ENCODE data around the gene NUAK2.

Gene NUAK2

GRCh38 chr1:205270764-205271163 lies 50.8 kb downstream of the NUAK2 start:
- DNase-seq = no peak

GRCh38 chr1:205270271-205270670 lies 51.3 kb downstream of the NUAK2 start:
- no peak for DNase-seq

GRCh38 chr1:205269711-205270110 lies 51.8 kb downstream of the NUAK2 start:
- DNase-seq = no peak

- DNase-seq = no peak
Measured at GRCh38 chr1:205268846-205269680, 52.5 kb downstream of the NUAK2 start.

DNA sequence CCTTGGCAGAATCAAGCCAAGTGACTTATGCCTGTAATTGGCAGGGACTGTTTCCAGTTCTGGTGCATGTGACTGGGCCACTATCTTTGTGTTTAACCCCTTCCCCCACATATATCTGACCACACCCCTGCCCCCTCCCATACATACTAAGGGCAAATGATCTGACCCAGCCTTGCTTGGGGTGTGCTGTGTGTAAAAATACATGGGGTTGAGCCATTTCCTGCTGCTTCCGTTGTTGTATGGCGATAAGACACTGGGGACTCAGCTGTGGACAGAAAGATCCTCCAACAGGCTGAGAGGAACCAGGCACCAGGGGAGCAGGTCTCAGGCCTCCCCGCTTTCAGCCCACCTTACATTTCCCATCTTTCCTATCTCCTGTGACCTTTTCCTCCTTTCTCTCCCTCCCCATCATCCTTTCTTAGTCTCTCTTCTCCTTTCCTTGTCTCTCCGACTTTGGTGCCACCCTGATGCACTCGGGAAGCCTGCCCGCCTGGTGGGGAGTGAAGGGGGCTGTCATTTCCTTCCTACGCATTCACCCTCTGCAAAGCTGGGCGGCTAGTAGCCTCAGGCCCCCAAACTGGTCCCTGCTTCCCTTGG lies 54.1 kb downstream of the NUAK2 start:
- no peak for DNase-seq

GRCh38 chr1:205266611-205267305 lies 54.8 kb downstream of the NUAK2 start:
- no peak for DNase-seq

- no peak for DNase-seq
Measured at GRCh38 chr1:205263580-205264190, 57.9 kb downstream of the NUAK2 start.

DNA sequence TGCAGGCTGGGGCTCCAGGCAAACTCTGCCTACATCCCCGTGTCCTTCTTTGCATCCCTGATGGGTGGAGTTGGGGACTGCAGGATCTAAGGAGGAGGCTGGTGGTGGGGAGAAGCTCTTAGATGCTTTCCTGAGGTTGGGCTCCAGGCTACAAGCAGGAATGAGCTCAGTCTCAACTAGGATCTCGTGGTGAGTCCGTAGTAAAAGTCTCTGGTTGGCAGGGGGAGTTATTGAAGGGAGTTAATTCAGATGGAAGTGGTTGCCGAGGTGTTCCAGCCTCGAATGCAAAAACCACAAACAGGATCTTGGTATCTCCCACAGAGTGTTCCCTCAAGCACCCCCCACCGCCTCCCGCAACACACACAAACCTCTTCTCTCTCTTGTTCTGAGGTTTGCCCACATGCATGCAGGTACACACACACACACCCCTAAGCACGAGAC lies 58.8 kb downstream of the NUAK2 start:
- DNase-seq = no peak

DNA sequence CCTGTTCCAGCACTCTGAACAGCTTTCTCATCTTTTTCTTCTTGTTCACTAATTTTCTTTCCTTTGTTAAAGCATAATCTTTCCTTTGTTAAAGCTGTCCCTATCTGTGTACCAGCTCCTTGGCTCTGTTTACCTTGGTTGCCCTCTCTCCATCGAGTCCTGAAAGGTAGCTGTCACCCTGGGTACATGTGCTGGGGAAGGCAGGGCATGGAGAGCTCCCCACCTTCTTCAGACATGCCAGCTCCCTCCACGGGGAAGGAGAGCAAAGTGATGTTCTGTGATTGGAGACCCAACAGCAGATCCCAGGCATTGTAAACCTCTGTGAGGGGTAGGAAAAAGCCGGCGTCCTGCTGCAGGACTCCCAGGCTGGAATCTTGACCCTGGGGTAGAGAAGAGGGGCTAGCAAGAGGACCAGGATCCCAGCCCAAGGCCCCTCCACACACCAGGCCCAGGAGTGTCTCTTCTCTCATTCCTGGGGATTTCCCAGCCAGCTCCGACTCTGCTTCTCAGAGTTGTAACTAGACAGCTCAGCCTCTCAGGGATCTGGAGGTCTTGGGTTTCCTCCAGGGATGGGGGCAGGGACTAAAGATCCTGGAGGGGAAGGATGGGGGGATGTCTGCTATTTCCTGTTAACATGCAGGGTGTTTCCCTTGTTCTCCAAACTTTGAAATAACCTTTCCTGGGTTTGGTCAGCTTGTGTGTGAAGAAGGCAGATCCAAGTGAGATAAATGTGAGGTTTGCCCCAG lies 59.4 kb downstream of the NUAK2 start:
- DNase-seq = no peak

- no peak for DNase-seq
Measured at GRCh38 chr1:205260948-205261732, 60.4 kb downstream of the NUAK2 start.

- no peak for DNase-seq
Measured at GRCh38 chr1:205259998-205260397, 61.5 kb downstream of the NUAK2 start.

DNA sequence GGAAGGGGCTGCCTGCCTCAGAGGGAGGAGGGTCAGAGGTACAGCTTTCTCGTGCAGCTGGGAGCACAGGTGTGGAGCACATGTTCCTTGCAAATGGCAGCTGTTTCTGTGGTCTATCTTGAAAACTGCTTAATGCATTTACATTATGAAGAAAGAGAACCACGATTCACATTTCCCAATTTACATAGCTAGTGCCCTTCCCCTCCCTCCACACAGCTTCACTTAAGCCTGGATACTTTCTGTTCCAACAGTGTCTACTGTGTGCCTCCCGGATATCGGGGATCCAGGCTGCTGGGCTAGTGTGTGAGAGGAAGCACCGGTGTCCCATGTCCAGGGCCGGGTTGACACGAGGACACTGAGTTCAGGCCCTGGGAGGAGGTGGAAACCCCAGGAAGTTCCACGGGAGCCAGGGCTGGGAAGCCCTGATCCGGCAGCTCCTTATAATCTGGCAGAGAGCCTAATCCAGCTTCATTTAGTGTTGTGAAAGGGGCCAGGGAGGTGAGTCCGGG lies 62.2 kb downstream of the NUAK2 start:
- DNase-seq = no peak

DNA sequence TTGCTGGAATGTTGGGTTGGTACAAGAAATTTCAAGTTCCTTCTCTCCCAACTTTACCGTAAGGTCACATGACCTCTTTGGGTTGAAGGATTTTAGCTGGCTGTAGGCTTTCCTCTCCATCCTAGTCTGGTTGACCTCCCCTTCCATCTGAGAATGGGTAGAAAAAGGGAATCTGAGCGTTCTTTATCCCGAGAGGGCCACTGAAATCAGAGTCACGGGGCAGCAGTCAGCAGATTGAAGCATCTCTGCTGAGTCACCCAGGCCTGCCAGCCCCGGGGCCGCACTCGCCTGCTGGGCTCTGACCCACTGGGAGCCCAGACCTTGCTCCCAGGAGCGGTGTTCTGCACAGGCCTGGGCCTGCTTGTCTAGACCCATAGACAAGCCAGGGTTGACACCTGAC lies 62.8 kb downstream of the NUAK2 start:
- DNase-seq = no peak

GRCh38 chr1:205258261-205258691 lies 63.3 kb downstream of the NUAK2 start:
- no peak for DNase-seq

GRCh38 chr1:205257735-205258134 lies 63.8 kb downstream of the NUAK2 start:
- no peak for DNase-seq

DNA sequence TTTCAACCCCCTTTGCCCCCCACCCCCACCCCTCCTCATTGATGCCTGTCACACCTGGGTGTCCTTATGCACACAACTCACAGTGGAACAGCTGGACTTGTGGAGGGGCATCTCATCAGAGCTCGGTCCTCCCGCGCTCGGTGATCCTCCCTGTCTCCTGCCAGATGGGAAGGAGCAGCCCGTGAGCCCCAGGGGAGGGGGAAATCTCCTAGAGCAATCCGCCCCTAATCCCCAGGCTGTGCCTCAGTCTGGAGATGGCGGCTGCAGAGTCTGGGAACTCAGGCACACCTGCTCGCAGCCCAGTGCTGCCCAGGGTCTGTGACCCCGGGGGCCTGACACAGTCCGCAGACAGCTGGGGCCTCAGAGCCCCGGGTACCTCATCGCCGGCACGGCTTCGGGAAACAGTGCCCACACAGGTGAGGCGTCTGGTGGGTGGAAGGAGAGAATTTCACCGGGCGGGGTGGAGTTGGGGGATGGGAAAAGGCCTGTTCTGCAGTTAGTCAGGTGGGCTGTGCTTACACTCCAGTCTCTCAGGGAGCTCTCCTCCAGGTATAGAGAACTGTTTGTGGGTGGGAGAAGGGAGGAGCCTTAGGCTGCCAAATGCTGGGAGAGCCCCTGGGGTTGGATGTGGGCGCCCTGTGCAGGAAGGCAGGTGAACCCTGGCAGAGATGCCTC lies 64.5 kb downstream of the NUAK2 start:
- DNase-seq = no peak

- DNase-seq = peak; percentile 72
Measured at GRCh38 chr1:205255941-205256780, 65.4 kb downstream of the NUAK2 start.

Data from NCI-H1105 treated with DMSO at 0.1 percent for 48 hours (cell line).